AG09309 (cell line): ENCODE measurements around the gene C5orf24.
A peak's percentile ranks its signal among the peaks of the same experiment; 100 is the strongest.
"Not testable (repeated sequence)": the region's sequence is repeated elsewhere in the genome, so short reads cannot be mapped to it uniquely, and the experiment has no call there.

Experiments
- DNase-seq: peaks from one replicate; pipeline ENCODE4 v3.0.0-alpha.2; 2010; ENCODE audit warnings: low read depth
- H3K4me3 ChIP-seq: 2 replicates; pipeline ENCODE4 v1.5.1; 2011; ENCODE audit warnings: mild to moderate bottlenecking, low read depth, low read length, moderate library complexity; ENCODE audit not compliant: control insufficient read depth
- TF ChIP-seq, protein P1 (sequence below): IDR thresholded peaks from 2 replicates; pipeline ENCODE4 v1.5.1; 2011; ENCODE audit warnings: mild to moderate bottlenecking, low read depth, low read length, inconsistent platforms; ENCODE audit not compliant: insufficient read depth, control insufficient read depth; ENCODE audit errors: missing control alignments

Gene C5orf24

DNA sequence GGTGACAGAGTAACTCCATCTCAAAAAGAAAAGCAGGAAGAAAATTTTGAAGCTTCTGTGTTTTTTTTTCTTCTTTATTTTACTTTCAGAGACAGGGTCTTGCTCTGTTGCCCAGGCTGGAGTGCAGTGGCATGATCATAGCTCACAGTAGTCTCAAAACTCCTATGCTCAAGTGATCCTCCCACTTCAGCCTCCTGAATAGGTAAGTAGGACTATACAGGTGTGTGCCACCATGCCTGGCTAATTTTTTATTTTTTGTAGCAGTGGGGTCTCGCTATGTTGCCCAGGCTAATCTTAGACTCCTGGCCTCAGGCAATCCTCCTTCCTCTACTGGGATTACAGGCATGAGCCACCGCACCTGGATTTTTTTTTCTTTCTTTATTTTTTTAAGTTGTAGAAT, 10.1 kb upstream of the C5orf24 start:
- TF ChIP-seq, protein P1, sequence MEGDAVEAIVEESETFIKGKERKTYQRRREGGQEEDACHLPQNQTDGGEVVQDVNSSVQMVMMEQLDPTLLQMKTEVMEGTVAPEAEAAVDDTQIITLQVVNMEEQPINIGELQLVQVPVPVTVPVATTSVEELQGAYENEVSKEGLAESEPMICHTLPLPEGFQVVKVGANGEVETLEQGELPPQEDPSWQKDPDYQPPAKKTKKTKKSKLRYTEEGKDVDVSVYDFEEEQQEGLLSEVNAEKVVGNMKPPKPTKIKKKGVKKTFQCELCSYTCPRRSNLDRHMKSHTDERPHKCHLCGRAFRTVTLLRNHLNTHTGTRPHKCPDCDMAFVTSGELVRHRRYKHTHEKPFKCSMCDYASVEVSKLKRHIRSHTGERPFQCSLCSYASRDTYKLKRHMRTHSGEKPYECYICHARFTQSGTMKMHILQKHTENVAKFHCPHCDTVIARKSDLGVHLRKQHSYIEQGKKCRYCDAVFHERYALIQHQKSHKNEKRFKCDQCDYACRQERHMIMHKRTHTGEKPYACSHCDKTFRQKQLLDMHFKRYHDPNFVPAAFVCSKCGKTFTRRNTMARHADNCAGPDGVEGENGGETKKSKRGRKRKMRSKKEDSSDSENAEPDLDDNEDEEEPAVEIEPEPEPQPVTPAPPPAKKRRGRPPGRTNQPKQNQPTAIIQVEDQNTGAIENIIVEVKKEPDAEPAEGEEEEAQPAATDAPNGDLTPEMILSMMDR = no peak
- DNase-seq = no peak

DNA sequence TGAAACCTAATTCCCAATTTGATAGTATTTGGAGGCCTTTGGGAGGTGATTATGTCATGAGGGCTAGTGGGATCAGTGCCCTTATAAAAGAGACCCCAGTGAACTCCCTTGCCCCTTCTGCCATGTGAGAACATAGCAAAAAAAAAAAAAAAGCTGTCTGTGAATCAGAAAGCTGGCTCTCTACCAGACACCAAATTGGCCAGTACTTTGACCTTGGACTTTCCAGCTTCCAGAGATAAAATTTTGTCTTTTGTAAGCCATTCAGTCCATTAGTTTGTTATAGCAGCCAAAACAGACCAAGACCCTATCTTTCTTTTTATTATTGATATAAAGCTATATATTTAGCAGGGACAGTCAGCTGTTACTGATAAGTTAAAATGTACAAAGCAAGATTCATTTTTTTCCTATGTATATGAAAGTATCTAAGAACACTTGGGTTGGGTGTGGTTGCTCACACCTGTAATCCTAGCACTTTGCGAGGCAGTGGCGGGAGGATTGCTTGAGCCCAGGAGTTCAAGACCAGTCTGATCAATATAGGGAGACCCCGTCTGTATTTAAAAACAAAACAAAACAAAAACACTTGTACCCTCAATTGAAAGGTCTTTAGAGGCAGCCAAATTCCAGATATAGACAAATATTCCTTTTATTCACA, 8.1 kb upstream of the C5orf24 start:
- H3K4me3 ChIP-seq = no peak overlapping the region
- TF ChIP-seq, protein P1 = no peak
- no peak for DNase-seq

More for the DNA sequence above, 10.1 kb upstream of the C5orf24 start:
- H3K4me3 ChIP-seq = no peak overlapping the region

DNA sequence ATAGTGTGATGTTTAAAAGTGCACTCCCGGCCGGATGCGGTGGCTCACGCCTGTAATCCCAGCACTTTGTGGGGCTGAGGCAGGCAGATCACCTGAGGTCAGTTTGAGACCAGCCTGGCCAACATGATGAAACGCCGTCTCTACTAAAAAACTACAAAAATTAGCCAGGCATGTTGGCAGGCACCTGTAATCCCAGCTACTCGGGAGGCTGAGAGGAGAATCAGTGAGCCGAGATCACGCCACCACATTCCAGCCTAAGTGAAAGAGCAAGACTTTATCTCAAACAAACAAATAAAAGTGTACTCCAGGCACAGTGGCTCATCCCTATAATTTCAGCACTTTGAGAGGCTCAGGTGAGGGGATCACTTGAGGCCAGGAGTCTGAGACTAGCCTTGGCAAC, 7.4 kb upstream of the C5orf24 start:
- H3K4me3 ChIP-seq, DNase-seq: not testable (repeated sequence)

DNA sequence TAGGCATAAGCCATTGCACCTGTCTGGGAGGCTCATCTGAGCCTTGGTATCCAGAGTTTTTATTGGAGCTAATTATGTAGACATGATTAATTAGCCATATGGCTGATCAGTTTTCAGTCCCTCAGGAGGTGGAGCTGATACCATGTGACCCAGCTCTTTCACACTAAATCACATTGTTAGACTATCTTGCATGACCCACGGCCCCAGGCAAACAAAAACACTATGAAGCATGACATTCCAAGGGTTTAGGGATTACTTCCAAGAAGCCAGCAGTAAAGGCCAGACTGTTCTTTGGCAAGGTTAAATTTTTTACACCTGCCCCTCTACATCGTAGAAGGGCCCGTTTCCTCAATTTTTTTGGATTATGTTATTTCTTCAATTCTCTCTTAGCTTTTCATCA, 5.0 kb upstream of the C5orf24 start:
- TF ChIP-seq, protein P1 = no peak
- no peak overlapping the region for H3K4me3 ChIP-seq
- no peak for DNase-seq

DNA sequence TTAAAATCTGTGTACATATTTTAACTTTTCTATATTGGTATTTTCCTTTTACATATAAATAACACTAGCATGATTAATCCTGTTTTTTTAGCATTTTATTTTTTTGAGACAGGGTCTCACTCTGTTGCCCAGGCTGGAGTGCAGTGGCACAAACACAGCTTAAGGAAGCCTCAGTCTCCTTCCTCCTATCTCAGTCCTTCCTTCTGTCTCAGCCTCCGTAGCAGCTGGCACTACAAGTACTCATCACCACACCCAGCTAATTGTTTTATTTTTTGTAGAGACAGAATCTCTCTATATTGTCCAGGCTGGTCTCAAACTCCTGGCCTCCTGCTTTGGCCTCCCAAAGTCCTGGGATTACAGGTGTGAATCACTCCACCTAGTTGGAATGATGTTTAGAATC, 1.5 kb upstream of the C5orf24 start:
- TF ChIP-seq, protein P1 = no peak
- no peak for DNase-seq
- no peak overlapping the region for H3K4me3 ChIP-seq

DNA sequence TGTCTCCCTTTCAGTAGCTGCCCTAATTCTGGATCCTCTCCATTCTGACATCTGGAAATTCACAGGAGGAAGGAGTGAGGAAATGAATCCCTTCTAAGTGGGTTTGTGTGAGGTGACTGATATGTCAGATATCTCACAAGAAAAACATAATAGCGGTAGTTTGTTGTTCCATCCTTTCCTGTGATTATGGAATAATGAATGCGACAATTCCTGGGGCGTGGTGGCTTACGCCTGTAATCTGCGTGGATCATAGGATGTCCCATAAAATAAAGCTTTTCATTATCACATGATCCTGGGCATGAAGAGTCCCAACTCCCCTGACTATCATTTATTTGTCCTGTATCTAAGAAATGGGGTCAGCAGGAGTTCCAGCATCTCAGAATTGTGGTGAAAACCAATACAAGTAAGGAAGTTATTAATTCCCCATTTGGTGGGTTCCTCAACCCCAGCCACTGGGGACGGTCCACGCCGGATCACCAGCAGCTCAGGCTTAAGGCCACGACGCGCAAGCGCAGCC, 375 bp upstream of the C5orf24 start:
- TF ChIP-seq, protein P1 = no peak
- H3K4me3 ChIP-seq = peak overlapping the region; percentile 12
- no peak for DNase-seq

DNA sequence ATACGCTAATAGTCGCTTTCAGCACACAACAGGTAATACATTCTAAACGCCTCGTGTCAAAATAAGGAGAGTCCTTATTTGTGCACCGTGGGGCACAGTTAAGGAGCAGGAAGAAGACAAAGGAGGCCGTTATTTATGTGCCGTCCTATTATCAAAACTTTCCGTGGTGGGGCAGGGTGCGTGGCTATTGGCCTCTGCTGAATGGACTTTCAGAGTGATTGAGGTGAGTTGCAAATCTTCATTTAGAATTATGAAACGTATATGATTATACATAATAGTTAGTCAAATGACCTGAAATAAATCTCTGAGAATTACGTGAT, 833 bp downstream of the C5orf24 start:
- H3K4me3 ChIP-seq = peak overlapping the region; percentile 73
- TF ChIP-seq, protein P1 = no peak
- no peak for DNase-seq

DNA sequence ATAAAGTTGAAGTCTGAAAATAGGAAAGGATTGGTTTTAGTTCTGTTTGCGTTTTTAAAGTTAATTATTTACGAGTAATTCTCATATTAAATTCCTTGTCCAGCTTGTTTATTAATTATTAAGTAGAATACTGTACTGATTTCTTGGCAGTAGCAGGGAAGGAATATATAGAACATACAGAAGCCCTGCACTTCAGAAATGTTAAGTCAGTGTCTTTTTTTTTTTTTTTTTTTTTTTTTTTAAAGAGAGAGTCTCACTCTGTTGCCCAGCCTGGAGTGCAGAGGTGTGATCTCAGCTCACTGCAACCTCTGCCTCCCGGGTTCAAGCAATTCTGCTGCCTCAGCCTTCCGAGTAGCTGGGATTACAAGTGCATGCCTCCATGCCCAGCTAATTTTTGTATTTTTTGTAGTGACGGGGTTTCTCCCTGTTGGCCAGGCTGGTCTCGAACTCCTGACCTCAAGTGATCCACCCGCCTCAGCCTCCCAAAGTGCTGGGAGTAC, 3.7 kb downstream of the C5orf24 start:
- H3K4me3 ChIP-seq, DNase-seq: not testable (repeated sequence)
